H1 (cell line): Measurements from ENCODE around the gene CPXM2. TPM values are rescaled to one million over a fixed set of nuclear protein-coding genes. Genes with fewer than 3 reads are reported as not detected.
A peak's percentile ranks its signal among the peaks of the same experiment; 100 is the strongest.

Source experiments
- CTCF ChIA-PET: fragments of 300-600 bp; sonication (Branson Sonifier 250); formaldehyde crosslinking; loops from one replicate; lab custom pipeline; 2021; ENCODE audit not compliant: partially characterized antibody; lab: Charles Lee
- POLR2A ChIA-PET: fragments of 300-600 bp; sonication (Branson Sonifier 250); formaldehyde crosslinking; loops from one replicate; lab custom pipeline; 2021; ENCODE audit warnings: inconsistent platforms; ENCODE audit not compliant: partially characterized antibody; lab: Charles Lee
- DNase-seq, 2 experiments: peaks; one replicate each; pipeline versions ENCODE4 v3.0.0 to v3.0.0-alpha.2; 2010 to 2022; ENCODE audit warnings: low spot score in 2 of 2, low read depth in 1 of 2, mixed read lengths in 1 of 2
- FAIRE-seq: peaks from 2 replicates; lab custom pipeline; 2011; peaks lifted over from hg19 to GRCh38; lab: Jason Lieb, UNC
- H2AFZ ChIP-seq: 2 replicates; pipeline ENCODE4 v1.8.1; 2012; ENCODE audit warnings: low read length, inconsistent platforms
- H2AK5ac ChIP-seq: 2 replicates; pipeline ENCODE4 v1.6.1; 2013; ENCODE audit warnings: low read depth, low read length
- H2BK120ac ChIP-seq: replicated peaks from 2 replicates; pipeline ENCODE3; 2013; ENCODE audit warnings: low read depth, low read length, inconsistent platforms
- H2BK12ac ChIP-seq: 2 replicates; pipeline ENCODE4 v1.6.1; 2013; ENCODE audit warnings: low read depth, low read length
- H2BK15ac ChIP-seq: 2 replicates; pipeline ENCODE4 v1.6.1; 2013; ENCODE audit warnings: low read length
- H2BK20ac ChIP-seq: 2 replicates; pipeline ENCODE4 v1.6.1; 2013; ENCODE audit warnings: low read length
- H2BK5ac ChIP-seq: 2 replicates; pipeline ENCODE4 v1.6.1; 2013; ENCODE audit warnings: low read depth, low read length
- H3K14ac ChIP-seq: 2 replicates; pipeline ENCODE4 v1.6.1; 2013; ENCODE audit warnings: inconsistent platforms; ENCODE audit not compliant: insufficient read length
- H3K18ac ChIP-seq: 2 replicates; pipeline ENCODE4 v1.6.1; 2013; ENCODE audit warnings: low read length; ENCODE audit errors: extremely low read depth
- H3K23ac ChIP-seq: 2 replicates; pipeline ENCODE4 v1.6.1; 2013; ENCODE audit warnings: inconsistent platforms; ENCODE audit not compliant: insufficient read length
- H3K23me2 ChIP-seq: 2 replicates; pipeline ENCODE4 v1.6.1; 2013; ENCODE audit warnings: low read depth, low read length
- H3K27ac ChIP-seq: 2 replicates; pipeline ENCODE4 v1.6.1; 2011; ENCODE audit warnings: low read depth, low read length, inconsistent platforms
- H3K27me3 ChIP-seq, 4 experiments: replicated peaks in 1 of 4; 1 replicate in 1 of 4; 2 replicates in 3 of 4; pipeline versions ENCODE4 v1.6.1 to v1.8.1; 2011 to 2013; ENCODE audit warnings: low read length in 3 of 4, mild to moderate bottlenecking in 3 of 4, inconsistent platforms in 2 of 4, mixed read lengths in 2 of 4, moderate library complexity in 1 of 4; ENCODE audit not compliant: control insufficient read depth in 3 of 4, insufficient read depth in 3 of 4; ENCODE audit errors: extremely low read depth in 1 of 4
- H3K36me3 ChIP-seq, 4 experiments: 2 replicates each; pipeline versions ENCODE4 v1.6.1 to v1.8.1; 2011 to 2013; ENCODE audit warnings: mild to moderate bottlenecking in 4 of 4, low read length in 3 of 4, moderate library complexity in 2 of 4, control low read depth in 1 of 4, inconsistent platforms in 1 of 4; ENCODE audit not compliant: insufficient read depth in 4 of 4, control insufficient read depth in 2 of 4
- H3K4ac ChIP-seq: replicated peaks from 2 replicates; pipeline ENCODE3; 2013; ENCODE audit warnings: low read length, low read depth, mixed read lengths, inconsistent platforms; ENCODE audit not compliant: insufficient read length
- H3K4me1 ChIP-seq, 4 experiments: replicated peaks in 1 of 4; 1 replicate in 1 of 4; 2 replicates in 3 of 4; pipeline versions ENCODE4 v1.6.1 to v1.8.1; 2011 to 2013; ENCODE audit warnings: low read length in 3 of 4, inconsistent platforms in 2 of 4, mixed read lengths in 1 of 4; ENCODE audit not compliant: insufficient read depth in 4 of 4, control insufficient read depth in 3 of 4
- H3K4me2 ChIP-seq, 2 experiments: 2 replicates each; pipeline versions ENCODE4 v1.6.1 to v1.8.1; 2011 to 2013; ENCODE audit warnings: low read depth in 2 of 2, low read length in 2 of 2, control low read depth in 1 of 2, inconsistent platforms in 1 of 2, mild to moderate bottlenecking in 1 of 2; ENCODE audit not compliant: insufficient read depth in 1 of 2
- H3K4me3 ChIP-seq, 4 experiments: fragments of 200-600, 300-600 bp in 1 of 4; sonication (generic), shearing (Covaris generic), sonication (Bioruptor Twin) in 1 of 4; 2 replicates each; pipeline versions ENCODE4 v1.5.1 to v1.8.1; 2011 to 2016; ENCODE audit warnings: low read length in 4 of 4, low read depth in 3 of 4, control low read depth in 2 of 4, inconsistent platforms in 2 of 4, mild to moderate bottlenecking in 2 of 4, mixed read lengths in 1 of 4, moderate library complexity in 1 of 4; ENCODE audit not compliant: insufficient read depth in 2 of 4; ENCODE audit errors: extremely low read depth in 1 of 4
- H3K56ac ChIP-seq: replicated peaks from 2 replicates; pipeline ENCODE3; 2013; ENCODE audit warnings: low read depth, mild to moderate bottlenecking, mixed read lengths, low read length, inconsistent platforms; ENCODE audit not compliant: insufficient read length
- H3K79me1 ChIP-seq: 2 replicates; pipeline ENCODE4 v1.6.1; 2013; ENCODE audit warnings: low read depth, low read length, control low read depth
- H3K79me2 ChIP-seq, 2 experiments: 2 replicates each; pipeline versions ENCODE4 v1.6.1 to v1.8.1; 2012 to 2013; ENCODE audit warnings: low read length in 2 of 2, mild to moderate bottlenecking in 2 of 2, inconsistent platforms in 1 of 2; ENCODE audit not compliant: insufficient read depth in 2 of 2, control insufficient read depth in 1 of 2
- H3K9ac ChIP-seq, 4 experiments: replicated peaks in 1 of 4; 1 replicate in 1 of 4; 2 replicates in 3 of 4; pipeline versions ENCODE4 v1.6.1 to v1.8.1; 2011 to 2013; ENCODE audit warnings: low read depth in 3 of 4, low read length in 3 of 4, control low read depth in 2 of 4, mild to moderate bottlenecking in 2 of 4, moderate library complexity in 2 of 4, inconsistent platforms in 1 of 4; ENCODE audit errors: extremely low read depth in 1 of 4
- H3K9me3 ChIP-seq, 2 experiments: 2 replicates each; pipeline versions ENCODE4 v1.6.1 to v1.8.1; 2012 to 2013; ENCODE audit warnings: mild to moderate bottlenecking in 2 of 2, moderate library complexity in 2 of 2, control low read depth in 1 of 2, inconsistent platforms in 1 of 2, low read depth in 1 of 2, low read length in 1 of 2, mixed read lengths in 1 of 2; ENCODE audit not compliant: insufficient read depth in 2 of 2
- H4K20me1 ChIP-seq, 2 experiments: replicated peaks in 1 of 2; 2 replicates each; pipeline versions ENCODE3 to v1.8.1; 2011 to 2013; ENCODE audit warnings: inconsistent platforms in 2 of 2, low read length in 2 of 2, mild to moderate bottlenecking in 1 of 2; ENCODE audit not compliant: insufficient read depth in 2 of 2, control insufficient read depth in 1 of 2
- H4K5ac ChIP-seq: 2 replicates; pipeline ENCODE4 v1.6.1; 2013; ENCODE audit warnings: low read length, low read depth, mixed read lengths, inconsistent platforms; ENCODE audit not compliant: insufficient read length
- H4K8ac ChIP-seq: 2 replicates; pipeline ENCODE4 v1.8.0; 2013; ENCODE audit warnings: mild to moderate bottlenecking, moderate library complexity, low read length, inconsistent platforms; ENCODE audit not compliant: insufficient read depth; ENCODE audit errors: extremely low read depth
- H4K91ac ChIP-seq: replicated peaks from 2 replicates; pipeline ENCODE3; 2013; ENCODE audit warnings: low read length, mixed read lengths, inconsistent platforms; ENCODE audit not compliant: insufficient read length
- EP300 ChIP-seq, 2 experiments: IDR thresholded peaks; 1 replicate in 1 of 2; 2 replicates in 1 of 2; pipeline ENCODE4 v1.6.1; 2011 to 2012; ENCODE audit warnings: low read depth in 2 of 2, low read length in 2 of 2, mild to moderate bottlenecking in 2 of 2, borderline replicate concordance in 1 of 2, inconsistent platforms in 1 of 2, moderate library complexity in 1 of 2
- GABPA ChIP-seq: IDR thresholded peaks from 2 replicates; pipeline ENCODE4 v1.6.1; 2011; ENCODE audit warnings: mild to moderate bottlenecking, low read length, moderate library complexity, borderline replicate concordance; ENCODE audit not compliant: insufficient read depth
- GTF2F1 ChIP-seq: IDR thresholded peaks from 2 replicates; pipeline ENCODE4 v1.6.1; 2012; ENCODE audit warnings: low read depth, low read length, improper control_type of control experiment, borderline replicate concordance
- HDAC2 ChIP-seq, 2 experiments: fragments of 300-600 bp in 1 of 2; sonication (generic) in 1 of 2; IDR thresholded peaks; 2 replicates each; pipeline ENCODE4 v1.6.1; 2011 to 2012; ENCODE audit warnings: low read depth in 2 of 2, low read length in 2 of 2, mild to moderate bottlenecking in 2 of 2, moderate library complexity in 2 of 2, borderline replicate concordance in 1 of 2, inconsistent platforms in 1 of 2
- JUN ChIP-seq: IDR thresholded peaks from 2 replicates; pipeline ENCODE4 v1.6.1; 2011; ENCODE audit warnings: low read depth, mild to moderate bottlenecking, improper control_type of control experiment, low read length
- NANOG ChIP-seq: IDR thresholded peaks from 2 replicates; pipeline ENCODE4 v1.6.1; 2011; ENCODE audit warnings: low read length, low read depth, mild to moderate bottlenecking, inconsistent platforms; ENCODE audit not compliant: insufficient read depth, poor library complexity, severe bottlenecking
- RFX5 ChIP-seq: IDR thresholded peaks from 2 replicates; pipeline ENCODE4 v1.6.1; 2011; ENCODE audit warnings: low read depth, low read length, improper control_type of control experiment, borderline replicate concordance
- RXRA ChIP-seq: IDR thresholded peaks from 2 replicates; pipeline ENCODE4 v1.6.1; 2011; ENCODE audit warnings: low read depth, mild to moderate bottlenecking, low read length, moderate library complexity; ENCODE audit not compliant: insufficient read depth
- WGBS, 2 experiments: shearing (Covaris generic) in 1 of 2; methylation state at CpG; one replicate each; pipeline versions ENCODE4 v1.1.6 to v1.1.7; 2013 to 2015; ENCODE audit warnings: low lambda C conversion rate in 2 of 2, mixed read lengths in 2 of 2, inconsistent platforms in 1 of 2, low coverage in 1 of 2, missing lambda C conversion rate in 1 of 2; ENCODE audit not compliant: insufficient replicate concordance in 2 of 2, insufficient coverage in 1 of 2, insufficient read length in 1 of 2; ENCODE audit errors: extremely low coverage in 1 of 2, missing lambda C conversion rate in 1 of 2; 5-methylcytosine and 5-hydroxymethylcytosine counted together
- polyA plus RNA-seq, 7 experiments: library from polyadenylated mRNA; depleted of rRNA in 3 of 7; stranded (reverse) in 5 of 7; unstranded in 2 of 7; fragments of >200 nt in 5 of 7; fragments of 200-250 nt in 2 of 7; gene quantifications; 1 replicate in 5 of 7; 2 replicates in 1 of 7; 4 replicates in 1 of 7; pipeline versions ENCODE4 v1.2.1 to v1.2.3, GENCODE V29; 2011 to 2013; ENCODE audit warnings: missing spikeins in 2 of 7, mixed read lengths in 2 of 7
- total RNA-seq: library from RNA; stranded (reverse); fragmentation: NEBNext Ultra II Directional; extraction: Animal tissue kit (Norgen Biotek cat#: 25700); gene quantifications from 2 replicates; pipeline ENCODE4 v1.2.1, GENCODE V29; 2021

Gene CPXM2
- total and polyA plus RNA-seq, 2 of the 8 experiments (the other 6 are each of a cell fraction or from before 2014, with no cell fraction given), result 2.4 to 2.9 TPM

DNA sequence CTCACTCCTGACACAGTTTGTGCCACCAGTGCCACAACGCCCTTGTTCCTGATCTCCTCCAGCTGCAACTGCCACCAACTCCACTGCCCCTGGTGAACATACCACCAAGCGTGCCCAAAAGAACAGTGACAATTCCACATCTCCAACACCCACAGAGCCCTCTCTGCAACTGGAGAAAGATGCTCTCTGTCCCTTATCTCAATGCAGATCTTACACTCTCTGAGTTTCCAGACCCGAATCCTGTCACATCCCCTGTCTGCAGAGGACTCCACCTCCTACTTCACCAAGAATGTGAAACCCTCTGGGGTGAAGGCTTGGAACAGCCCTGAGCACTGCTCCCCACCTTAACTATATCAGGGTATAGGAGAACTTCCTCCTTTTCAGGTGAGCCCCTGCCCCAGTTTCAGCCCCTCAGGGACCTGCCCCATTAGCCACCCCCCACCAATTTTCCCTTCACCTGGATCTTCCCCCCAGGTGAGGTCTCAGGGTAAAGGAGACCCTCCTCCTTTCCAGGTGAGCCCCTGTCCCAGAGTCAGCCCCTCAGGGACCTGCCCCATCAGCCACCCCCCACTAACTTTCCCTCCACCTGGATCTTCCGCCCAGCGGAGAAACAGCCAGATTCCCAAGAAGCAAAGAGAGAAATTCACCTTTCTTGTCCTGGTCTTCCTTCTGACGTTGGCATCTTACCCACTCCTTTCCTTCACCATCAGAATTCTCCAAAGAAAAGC, 55.0 kb downstream of the CPXM2 start:
- Histone ChIP-seq H3K23me2 (no peaks in the 10 kb centered on the region), H3K4ac (no peak overlapping the region), H2BK120ac (no peak overlapping the region), H2AFZ (no peak overlapping the region), H3K4me1 (peaks cover 0 to 4% (median 2%) of the 10 kb centered on the region in 4 experiments; a peak in 3 of 7 replicates)
- TF ChIP-seq GTF2F1 (no peak), NANOG (no peak), RXRA (no peak), HDAC2 (IDR thresholded peaks at IDR 0.05; ENCODE audit: borderline replicate concordance in 1 of 2, low read depth in 2 of 2, low read length in 2 of 2) (no peak), JUN (no peak), GABPA (no peak), EP300 (IDR thresholded peaks at IDR 0.05; ENCODE audit: borderline replicate concordance in 1 of 2, low read depth in 2 of 2, low read length in 2 of 2) (no peak), RFX5 (no peak)
- TF ChIP-seq, all 59 proteins: peak for 0
- Histone ChIP-seq H3K4me2 (no peak overlapping the region), H4K8ac (no peak overlapping the region), H2BK20ac (0 out of 2 replicates have a peak overlapping the region, but pooled peaks have one; percentile 41), H4K91ac (no peak overlapping the region), H4K20me1 (no peaks in the 10 kb centered on the region), H3K56ac (no peak overlapping the region), H2AK5ac (no peak overlapping the region), H2BK5ac (no peak overlapping the region), H3K79me2 (no peaks in the 10 kb centered on the region), H3K14ac (no peak overlapping the region), H3K18ac (no peak overlapping the region), H3K23ac (no peak overlapping the region), H3K9me3 (no peaks in the 10 kb centered on the region), H3K79me1 (no peaks in the 10 kb centered on the region), H3K4me3 (no peak overlapping the region), H3K36me3 (no peaks in the 10 kb centered on the region), H2BK15ac (no peak overlapping the region), H3K27ac (no peak overlapping the region), H2BK12ac (peak overlapping the region; percentile 92; the same call in 1 of the 2 replicates), H3K27me3 (no peaks in the 10 kb centered on the region), H4K5ac (no peak overlapping the region), H3K9ac (no peak overlapping the region)
- DNase-seq (no peak), FAIRE-seq (no peak)
- ChIA-PET CTCF (interaction anchor here (1.2 kb wide), 1 partner anchor 10 kb away, joined by 3 read pairs; no protein-coding TSS in a partner anchor), POLR2A (no interaction called here)
- 86% methylated on average over 6 of the region's 6 CpGs; no CpG with 5 or more reads in 1 of the 2 experiments for WGBS, 2 experiments
